HG02571 (cell line): ENCODE measurements around the gene PPP1R1B.
"Not testable (repeated sequence)": the region's sequence is repeated elsewhere in the genome, so short reads cannot be mapped to it uniquely, and the experiment has no call there.

Experiments
- ATAC-seq: cut with Tn5 transposase; IDR thresholded peaks from one replicate; pipeline ENCODE4 v1.9.1; 2021; ENCODE audit warnings: mild to moderate bottlenecking, moderate library complexity; ENCODE audit not compliant: unreplicated experiment

PPP1R1B gene

GRCh38 chr17:39626171-39627046, at the start of gene PPP1R1B:
Gene PPP1R1B (plus strand): TSS chr17:39626952. CDS start chr17:39627393, 441 bp downstream.
- no peak for ATAC-seq

- ATAC-seq: no peak
Observed at GRCh38 chr17:39578272-39578671, 48.5 kb upstream of the PPP1R1B start.

DNA sequence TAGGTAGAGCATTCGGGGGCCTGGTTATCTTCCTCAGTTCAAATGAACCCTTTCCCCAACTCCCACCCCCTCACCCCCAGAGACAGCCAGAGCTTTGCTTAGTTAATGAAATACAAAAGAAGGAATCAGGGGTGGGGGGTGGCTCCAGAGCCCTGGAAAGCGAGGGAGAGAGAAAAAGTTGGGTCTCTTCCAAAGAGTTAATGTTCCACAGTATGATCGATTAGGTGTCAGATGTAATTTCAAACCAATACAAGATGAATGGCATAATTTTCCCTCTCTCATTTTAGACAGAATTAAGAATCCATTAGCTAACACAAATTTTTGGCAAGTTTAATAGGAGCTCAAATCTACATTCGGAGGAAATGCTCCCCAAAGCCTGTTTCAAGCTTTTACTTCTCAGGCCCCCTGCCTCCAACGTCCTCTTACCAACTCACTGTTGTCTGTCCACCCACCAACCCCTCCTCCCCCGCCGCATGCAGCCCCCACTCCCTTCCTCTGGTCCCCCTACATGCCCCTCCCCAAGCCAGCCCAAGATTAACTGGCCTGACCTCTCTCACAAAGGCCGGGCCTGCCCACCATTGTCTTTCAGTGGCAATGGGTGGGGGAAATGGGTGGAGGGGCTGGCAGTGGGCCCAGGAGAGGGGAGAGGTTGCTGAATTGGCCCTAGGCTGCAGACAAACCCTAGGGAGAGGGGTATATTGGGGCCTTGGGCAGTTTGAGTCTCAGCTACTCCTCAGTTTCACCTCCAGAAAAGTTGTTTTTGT, 47.3 kb upstream of the PPP1R1B start:
- no peak for ATAC-seq

GRCh38 chr17:39580082-39580468, 46.7 kb upstream of the PPP1R1B start:
- ATAC-seq: no peak

GRCh38 chr17:39581071-39581758, 45.5 kb upstream of the PPP1R1B start:
- no peak for ATAC-seq

GRCh38 chr17:39581759-39582085, 45.0 kb upstream of the PPP1R1B start:
- ATAC-seq: no peak

- ATAC-seq: no peak
Observed at GRCh38 chr17:39582658-39583057, 44.1 kb upstream of the PPP1R1B start.

GRCh38 chr17:39590180-39590579, 36.6 kb upstream of the PPP1R1B start:
- ATAC-seq: not testable (repeated sequence)

DNA sequence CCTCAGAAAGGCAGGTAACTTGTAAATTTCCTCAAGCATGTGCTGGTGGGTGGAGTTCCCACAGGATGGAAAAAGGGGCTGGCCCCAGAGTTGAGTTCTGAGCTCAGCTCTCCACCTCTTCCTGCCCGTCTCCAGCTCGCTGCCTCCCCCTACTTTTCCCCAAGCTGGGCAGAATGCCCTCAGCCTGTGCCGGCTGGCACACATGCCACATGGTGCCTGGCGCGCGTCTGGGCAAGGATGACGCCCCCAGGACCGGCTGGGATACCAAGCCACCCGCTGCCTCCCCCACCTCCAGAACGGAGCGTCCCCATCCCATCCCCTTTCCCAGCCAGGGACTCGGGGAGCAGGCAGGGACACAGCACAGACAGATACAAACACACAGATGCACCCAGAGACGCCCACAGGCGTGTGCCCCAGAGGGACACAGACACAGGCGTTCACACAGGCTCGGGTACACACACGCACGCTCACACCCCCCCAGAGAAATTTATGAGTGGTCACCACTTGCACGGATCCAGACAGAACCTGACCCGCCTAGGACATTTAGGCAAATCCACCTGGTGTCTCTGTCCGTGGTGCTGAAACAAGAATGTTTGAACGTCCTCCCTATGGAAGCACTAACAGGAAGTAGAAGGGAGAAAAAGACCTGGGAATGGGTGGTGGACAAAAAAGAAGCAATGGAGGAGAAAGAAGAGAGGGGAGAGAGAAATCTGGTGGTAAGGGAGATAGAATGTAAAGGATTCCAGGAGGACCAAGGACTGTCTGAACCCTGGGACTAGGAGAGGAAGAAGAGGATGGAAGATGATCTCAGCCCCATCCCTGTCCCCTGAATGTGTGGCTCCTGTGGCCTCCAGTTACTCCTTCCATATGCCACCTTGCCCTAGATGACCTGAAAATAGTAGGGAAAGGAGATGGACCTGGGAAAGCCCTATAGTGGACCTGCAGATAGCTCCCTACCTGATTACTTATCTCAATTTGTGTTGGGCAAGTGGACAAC, 34.5 kb upstream of the PPP1R1B start:
- no peak for ATAC-seq

DNA sequence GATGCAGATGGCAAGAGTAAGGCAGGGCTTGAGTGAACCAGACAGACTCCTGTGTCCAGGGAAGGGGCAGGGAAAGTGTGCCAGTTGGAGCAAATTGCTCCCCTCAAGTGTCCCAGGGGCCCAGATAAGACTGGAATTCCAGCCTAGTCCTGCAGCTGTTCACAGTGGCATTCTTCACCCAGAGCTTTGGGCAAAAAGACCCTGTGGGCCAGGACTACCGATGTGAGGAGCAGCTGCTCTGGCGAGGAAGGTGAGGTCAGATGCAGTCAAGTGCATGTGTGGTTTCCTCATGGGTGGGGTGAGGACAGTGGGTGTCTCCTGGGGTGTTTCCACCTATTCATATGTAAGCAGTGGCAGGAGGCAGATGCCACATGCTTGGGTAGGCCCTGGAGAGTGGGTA, 33.4 kb upstream of the PPP1R1B start:
- ATAC-seq: no peak

GRCh38 chr17:39595294-39595693, 31.5 kb upstream of the PPP1R1B start:
- ATAC-seq: no peak

DNA sequence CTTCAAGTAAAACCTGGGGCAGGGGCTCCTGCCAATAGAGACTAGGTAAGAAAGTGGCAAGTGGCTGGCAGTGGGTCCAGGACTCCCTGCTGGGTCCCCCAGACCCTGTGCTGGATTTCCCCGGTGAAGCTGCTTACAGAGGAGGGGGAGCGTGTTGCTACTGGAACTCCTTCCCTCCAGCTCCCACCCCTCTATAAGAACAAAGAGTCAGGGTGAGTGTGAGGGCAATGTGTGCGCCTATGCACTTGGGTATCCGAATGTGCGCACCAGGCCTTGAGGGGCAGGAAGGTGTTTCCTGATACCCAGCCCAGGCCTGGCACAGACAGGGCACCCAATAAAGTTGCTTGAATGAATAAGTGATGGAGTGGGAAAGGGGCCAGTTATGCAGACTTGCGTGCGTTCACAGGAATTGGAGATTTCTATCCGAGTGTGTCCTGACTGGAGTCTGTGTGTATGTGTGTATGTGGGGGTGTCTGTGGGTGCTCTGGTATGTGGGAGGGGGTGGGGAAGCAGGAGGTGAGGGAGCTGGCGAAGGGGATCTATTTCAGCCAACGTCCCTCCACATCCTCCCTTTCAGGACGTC, 30.7 kb upstream of the PPP1R1B start:
- no peak for ATAC-seq

GRCh38 chr17:39596543-39597267, 30.0 kb upstream of the PPP1R1B start:
- no peak for ATAC-seq

DNA sequence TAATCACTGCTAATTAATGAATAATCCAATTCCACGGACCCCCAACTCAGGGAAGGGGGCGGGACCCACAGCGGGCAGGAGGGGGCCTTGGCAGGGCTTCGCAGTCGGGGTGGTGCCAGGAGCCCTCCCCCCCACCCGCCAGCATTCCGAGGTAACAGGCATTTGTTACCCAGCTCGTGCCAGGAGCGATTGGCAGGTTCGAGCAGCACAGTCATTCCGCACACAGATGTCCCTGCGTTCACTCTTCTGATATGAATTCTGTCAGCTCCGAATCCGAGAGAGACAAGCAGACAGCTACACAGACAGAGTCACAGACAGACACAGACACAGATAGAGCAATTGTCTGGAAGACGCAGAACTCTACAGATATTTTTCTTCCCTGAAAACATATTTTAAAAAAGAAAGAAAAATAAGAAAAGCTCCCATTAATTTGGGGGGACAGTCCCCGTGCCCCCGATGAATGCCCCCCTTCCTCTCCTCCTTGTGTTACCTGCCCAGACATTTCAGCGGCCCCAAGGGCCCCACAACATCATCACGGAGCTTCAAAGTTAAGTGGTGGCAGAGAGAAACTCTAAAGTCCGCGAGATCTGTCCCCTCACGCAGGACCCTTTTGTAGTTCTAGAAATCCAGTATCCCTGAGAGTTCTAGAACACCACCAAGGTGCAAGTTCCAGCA, 29.2 kb upstream of the PPP1R1B start:
- no peak for ATAC-seq

- ATAC-seq: no peak
Observed at GRCh38 chr17:39598047-39598481, 28.7 kb upstream of the PPP1R1B start.

- ATAC-seq: no peak
Observed at GRCh38 chr17:39598630-39599003, 28.1 kb upstream of the PPP1R1B start.

- ATAC-seq: no peak
Observed at GRCh38 chr17:39599004-39599664, 27.6 kb upstream of the PPP1R1B start.

DNA sequence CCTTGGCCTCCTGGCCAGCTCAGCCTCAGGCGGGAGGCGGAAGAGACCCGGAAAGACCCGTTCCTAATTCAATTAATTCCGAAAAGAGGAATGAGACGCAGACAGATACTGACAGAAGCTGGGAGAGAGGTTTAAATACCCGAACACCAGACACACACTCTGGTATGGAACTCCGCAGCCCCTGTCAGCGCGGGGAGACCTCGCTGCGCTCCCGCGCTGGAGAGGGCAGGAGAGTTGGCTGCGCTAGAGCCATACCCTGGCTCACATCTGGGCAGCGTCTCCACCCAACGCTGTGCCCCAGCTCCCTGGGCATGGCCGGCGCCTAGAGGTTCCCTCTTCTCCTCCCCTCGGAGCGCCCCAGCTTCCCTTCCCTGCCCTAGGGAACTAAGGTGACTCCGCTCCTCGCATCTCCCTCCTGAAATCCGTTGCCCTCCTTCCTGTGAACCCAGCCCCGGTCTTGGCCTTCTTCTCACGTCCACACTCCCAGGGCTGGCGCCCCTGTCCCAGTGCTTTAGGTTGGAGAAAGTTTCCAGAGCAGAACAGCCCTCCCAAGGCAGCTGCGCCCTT, 27.0 kb upstream of the PPP1R1B start:
- no peak for ATAC-seq
